Measurements from ENCODE around the gene HLTF.

Gene HLTF

DNA sequence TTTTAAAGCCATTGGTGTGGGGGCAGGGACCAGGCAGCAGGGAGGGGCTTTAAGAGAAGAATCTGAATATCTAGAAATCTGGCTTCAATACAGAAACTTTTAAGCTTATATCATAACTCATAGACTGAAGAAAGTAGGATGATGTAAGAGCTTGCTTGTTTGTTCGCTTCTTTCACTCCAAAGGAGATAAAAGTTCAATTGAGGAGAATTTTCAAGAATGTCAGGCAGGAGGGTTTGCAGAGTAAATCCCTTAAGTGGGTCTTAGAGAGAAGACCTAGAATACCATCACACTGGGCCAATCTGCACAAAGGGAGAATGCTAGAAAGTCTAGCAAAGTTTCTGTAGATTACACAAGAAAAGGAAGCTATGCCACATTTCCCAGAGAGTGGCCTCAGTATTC lies 4.1 kb upstream of the HLTF start:
- TF ChIP-seq, protein P1, sequence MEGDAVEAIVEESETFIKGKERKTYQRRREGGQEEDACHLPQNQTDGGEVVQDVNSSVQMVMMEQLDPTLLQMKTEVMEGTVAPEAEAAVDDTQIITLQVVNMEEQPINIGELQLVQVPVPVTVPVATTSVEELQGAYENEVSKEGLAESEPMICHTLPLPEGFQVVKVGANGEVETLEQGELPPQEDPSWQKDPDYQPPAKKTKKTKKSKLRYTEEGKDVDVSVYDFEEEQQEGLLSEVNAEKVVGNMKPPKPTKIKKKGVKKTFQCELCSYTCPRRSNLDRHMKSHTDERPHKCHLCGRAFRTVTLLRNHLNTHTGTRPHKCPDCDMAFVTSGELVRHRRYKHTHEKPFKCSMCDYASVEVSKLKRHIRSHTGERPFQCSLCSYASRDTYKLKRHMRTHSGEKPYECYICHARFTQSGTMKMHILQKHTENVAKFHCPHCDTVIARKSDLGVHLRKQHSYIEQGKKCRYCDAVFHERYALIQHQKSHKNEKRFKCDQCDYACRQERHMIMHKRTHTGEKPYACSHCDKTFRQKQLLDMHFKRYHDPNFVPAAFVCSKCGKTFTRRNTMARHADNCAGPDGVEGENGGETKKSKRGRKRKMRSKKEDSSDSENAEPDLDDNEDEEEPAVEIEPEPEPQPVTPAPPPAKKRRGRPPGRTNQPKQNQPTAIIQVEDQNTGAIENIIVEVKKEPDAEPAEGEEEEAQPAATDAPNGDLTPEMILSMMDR (conservative IDR thresholded peaks at IDR 0.05; ENCODE audit: low read depth): no peak
- CTCF ChIA-PET: no interaction called here
- DNase-seq (ENCODE audit: low spot score): no peak
- POLR2A ChIA-PET (ENCODE audit: low non-redundant PET): no interaction called here
- H3K27ac ChIP-seq: no peak overlapping the region

DNA sequence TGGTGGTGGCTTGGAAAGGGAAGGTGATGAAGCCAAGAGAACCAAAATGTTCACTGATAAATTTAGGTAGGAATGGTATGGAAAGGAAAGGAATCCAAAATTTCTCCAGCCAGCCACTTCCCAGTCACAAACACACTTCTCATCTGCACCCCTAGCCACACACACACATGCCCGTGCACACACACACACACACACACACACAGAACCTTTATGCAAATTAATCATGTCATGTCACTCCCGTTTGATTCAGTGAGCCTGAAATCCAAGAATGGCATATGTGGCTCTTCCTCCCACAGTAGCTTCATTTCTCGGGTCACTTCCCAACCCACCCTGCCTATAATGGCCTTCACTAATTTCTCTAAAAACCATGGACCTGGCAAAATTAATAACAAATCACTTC lies 3.1 kb upstream of the HLTF start:
- ChIA-PET CTCF (no interaction called here), POLR2A (ENCODE audit: low non-redundant PET) (no interaction called here)
- TF ChIP-seq, protein P1 (conservative IDR thresholded peaks at IDR 0.05; ENCODE audit: low read depth): no peak
- DNase-seq (ENCODE audit: low spot score): no peak
- no peak overlapping the region for H3K27ac ChIP-seq

DNA sequence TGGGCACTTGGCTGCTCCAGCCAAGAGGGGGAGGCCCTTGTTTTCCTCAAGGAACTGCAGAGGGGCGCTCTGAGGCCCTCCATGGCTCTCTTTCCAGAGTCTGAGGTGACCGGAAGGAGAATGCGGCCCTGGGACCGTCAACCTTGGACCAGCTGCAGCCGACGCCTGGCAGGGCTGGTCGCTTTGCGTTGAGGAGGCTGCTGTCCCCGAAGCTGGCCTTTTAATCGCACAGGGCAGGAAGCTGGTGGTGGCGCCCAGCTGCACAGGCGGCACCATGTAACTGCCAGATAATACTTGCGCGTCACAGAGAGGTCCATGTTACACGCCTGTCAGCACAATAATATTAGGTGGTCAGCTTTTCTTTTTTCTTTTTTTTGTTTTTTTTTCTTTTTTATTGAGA lies 875 bp upstream of the HLTF start:
- no peak overlapping the region for H3K27ac ChIP-seq
- no peak for DNase-seq (ENCODE audit: low spot score)
- ChIA-PET CTCF (no interaction called here), POLR2A (ENCODE audit: low non-redundant PET) (no interaction called here)
- TF ChIP-seq, protein P1 (conservative IDR thresholded peaks at IDR 0.05; ENCODE audit: low read depth): no peak

DNA sequence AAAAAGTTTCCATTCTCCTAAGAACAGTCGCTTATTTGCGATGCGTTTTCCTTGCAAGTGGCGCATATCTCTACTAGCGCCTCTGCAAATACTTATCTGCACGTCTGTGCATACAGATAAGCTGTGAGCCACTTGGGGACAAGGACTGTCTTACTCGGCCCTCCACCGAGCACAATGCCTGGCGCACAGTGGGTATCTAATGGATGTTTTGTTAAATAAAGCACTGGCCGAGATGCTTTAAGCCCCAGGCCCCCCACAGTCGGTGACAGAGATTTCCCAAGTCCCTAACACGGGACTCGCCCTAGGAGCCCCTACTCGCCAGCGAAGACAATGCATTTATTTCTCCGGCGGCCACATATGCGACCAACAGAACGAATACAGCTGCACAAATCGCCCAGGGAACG lies 503 bp downstream of the HLTF start:
- ChIA-PET POLR2A (ENCODE audit: low non-redundant PET) (no interaction called here), CTCF (no interaction called here)
- DNase-seq (ENCODE audit: low spot score): no peak
- TF ChIP-seq, protein P1 (conservative IDR thresholded peaks at IDR 0.05; ENCODE audit: low read depth): no peak
- H3K27ac ChIP-seq: peak overlapping the region; percentile 78

DNA sequence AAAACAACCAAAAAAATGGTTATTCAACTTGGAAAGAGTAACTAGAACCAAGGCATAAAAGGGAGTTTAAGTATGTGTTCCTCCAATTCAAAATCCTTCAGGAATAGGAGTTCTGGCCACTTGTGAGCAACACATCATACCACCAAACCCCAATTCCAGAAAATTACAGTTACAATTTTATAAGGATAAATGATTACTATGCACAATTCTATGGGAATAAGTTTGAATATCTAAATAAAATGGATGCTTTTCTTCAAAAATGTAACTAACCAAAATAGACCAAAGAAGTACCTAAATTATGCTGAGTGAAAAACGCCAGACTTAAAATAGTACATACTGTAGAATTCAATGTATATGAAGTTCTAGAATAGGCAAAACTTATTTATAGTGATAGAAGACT lies 4.6 kb downstream of the HLTF start:
- DNase-seq (ENCODE audit: low spot score): no peak
- ChIA-PET CTCF (no interaction called here), POLR2A (ENCODE audit: low non-redundant PET) (no interaction called here)
- H3K27ac ChIP-seq: no peak overlapping the region
- TF ChIP-seq, protein P1 (conservative IDR thresholded peaks at IDR 0.05; ENCODE audit: low read depth): no peak

DNA sequence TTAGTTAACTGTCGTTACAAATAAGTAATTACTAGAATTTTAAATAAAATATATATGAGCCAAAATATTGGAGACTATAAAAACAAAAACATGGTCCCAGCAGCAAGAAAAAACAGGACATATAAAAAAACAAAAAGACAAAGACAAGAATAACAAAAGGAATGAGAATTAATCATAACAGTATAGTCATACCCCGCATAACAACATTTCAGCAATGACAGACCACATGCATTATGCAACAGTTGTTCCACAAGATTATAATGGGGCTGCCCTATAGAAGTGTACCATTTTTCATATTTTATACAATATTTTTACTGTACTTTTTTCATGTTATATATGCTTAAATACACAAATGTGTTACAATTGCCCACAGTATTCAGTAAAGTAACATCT lies 5.6 kb downstream of the HLTF start:
- ChIA-PET CTCF (interaction anchor here (0.7 kb wide), 1 partner anchor 27 kb away, joined by 3 read pairs; no protein-coding TSS in a partner anchor), POLR2A (ENCODE audit: low non-redundant PET) (no interaction called here)
- DNase-seq (ENCODE audit: low spot score): peak; percentile 59

More for the DNA sequence above, 5.6 kb downstream of the HLTF start:
- TF ChIP-seq, protein P1 (conservative IDR thresholded peaks at IDR 0.05; ENCODE audit: low read depth): no peak
- H3K27ac ChIP-seq: no peak overlapping the region
